ENCODE results near the gene RSBN1L. TPM values are rescaled to one million over a fixed set of nuclear protein-coding genes. Genes with fewer than 3 reads are reported as not detected.
A peak's percentile ranks its signal among the peaks of the same experiment; 100 is the strongest.
"Not testable (repeated sequence)": the region's sequence is repeated elsewhere in the genome, so short reads cannot be mapped to it uniquely, and the experiment has no call there.

RSBN1L gene
- total and polyA plus RNA-seq, 2 experiments from 2014 or later = 4.8 to 19.2 TPM

DNA sequence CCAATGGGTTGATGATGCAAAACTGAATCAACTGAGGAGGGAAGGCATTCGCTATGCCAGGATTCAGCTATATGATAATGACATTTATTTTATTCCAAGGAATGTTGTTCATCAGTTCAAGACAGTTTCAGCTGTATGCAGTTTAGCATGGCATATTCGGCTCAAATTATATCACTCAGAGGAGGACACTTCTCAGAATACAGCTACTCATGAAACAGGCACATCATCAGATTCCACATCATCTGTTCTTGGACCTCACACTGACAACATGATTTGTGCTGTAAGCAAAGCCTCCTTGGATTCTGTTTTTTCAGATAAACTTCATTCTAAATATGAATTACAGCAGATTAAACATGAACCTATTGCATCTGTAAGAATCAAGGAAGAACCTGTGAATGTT, 82.3 kb downstream of the RSBN1L start:
- no peaks in the 10 kb centered on the region for H3K9me3 ChIP-seq (ENCODE audit: low read depth)
- no peaks in the 10 kb centered on the region for H4K20me1 ChIP-seq (ENCODE audit: insufficient read depth, poor library complexity, severe bottlenecking)
- H3K4me1 ChIP-seq (ENCODE audit: insufficient read depth) = no peaks in the 10 kb centered on the region
- H3K27ac ChIP-seq = no peak overlapping the region
- no peaks in the 10 kb centered on the region for H3K9me2 ChIP-seq (replicated peaks; ENCODE audit: insufficient read depth)
- 98% methylated on average over 2 of the region's 2 CpGs for WGBS (ENCODE audit: low lambda C conversion rate, missing lambda C conversion rate)
- no peak overlapping the region for H3K4me3 ChIP-seq
- TF ChIP-seq, protein P1, sequence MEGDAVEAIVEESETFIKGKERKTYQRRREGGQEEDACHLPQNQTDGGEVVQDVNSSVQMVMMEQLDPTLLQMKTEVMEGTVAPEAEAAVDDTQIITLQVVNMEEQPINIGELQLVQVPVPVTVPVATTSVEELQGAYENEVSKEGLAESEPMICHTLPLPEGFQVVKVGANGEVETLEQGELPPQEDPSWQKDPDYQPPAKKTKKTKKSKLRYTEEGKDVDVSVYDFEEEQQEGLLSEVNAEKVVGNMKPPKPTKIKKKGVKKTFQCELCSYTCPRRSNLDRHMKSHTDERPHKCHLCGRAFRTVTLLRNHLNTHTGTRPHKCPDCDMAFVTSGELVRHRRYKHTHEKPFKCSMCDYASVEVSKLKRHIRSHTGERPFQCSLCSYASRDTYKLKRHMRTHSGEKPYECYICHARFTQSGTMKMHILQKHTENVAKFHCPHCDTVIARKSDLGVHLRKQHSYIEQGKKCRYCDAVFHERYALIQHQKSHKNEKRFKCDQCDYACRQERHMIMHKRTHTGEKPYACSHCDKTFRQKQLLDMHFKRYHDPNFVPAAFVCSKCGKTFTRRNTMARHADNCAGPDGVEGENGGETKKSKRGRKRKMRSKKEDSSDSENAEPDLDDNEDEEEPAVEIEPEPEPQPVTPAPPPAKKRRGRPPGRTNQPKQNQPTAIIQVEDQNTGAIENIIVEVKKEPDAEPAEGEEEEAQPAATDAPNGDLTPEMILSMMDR (IDR thresholded peaks at IDR 0.05; ENCODE audit: poor library complexity) = no peak
- TF ChIP-seq EZH2phosphoT487 (IDR thresholded peaks at IDR 0.05; ENCODE audit: low read depth, severe bottlenecking, unreplicated experiment) = no peak
- TF ChIP-seq EZH2 (IDR thresholded peaks at IDR 0.05; ENCODE audit: borderline replicate concordance) = no peak
- H3K79me2 ChIP-seq = peaks cover 3% of the 10 kb centered on the region
- no peaks in the 10 kb centered on the region for H3K27me3 ChIP-seq
- H2AFZ ChIP-seq = no peak overlapping the region
- DNase-seq (ENCODE audit: low spot score) = no peak
- H3K4me2 ChIP-seq = no peak overlapping the region
- peaks cover 3% of the 10 kb centered on the region for H3K36me3 ChIP-seq (replicated peaks; ENCODE audit: insufficient read depth, low read depth)

DNA sequence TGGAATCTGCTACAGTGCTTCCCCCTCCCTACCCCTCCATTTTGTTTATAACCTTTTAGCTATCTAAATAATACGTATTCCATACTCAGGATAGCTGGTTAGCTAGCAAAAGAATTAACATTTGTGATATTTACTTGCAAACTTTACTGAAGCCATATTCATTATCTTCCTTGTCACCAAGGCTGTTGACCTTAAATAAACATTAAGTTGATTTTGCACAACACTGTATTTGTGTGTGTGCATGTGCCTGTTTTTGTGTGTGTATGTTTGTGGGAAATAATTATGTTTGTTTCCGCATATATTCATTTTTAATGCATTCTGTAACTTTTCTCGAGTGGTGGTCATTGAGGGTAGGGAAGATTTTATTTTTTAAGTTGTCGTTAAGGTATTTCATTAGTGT, 86.1 kb downstream of the RSBN1L start:
- Histone ChIP-seq H4K20me1 (ENCODE audit: insufficient read depth, poor library complexity, severe bottlenecking) (no peaks in the 10 kb centered on the region), H3K4me3 (no peak overlapping the region), H3K9me2 (replicated peaks; ENCODE audit: insufficient read depth) (no peaks in the 10 kb centered on the region), H3K9me3 (ENCODE audit: low read depth) (no peaks in the 10 kb centered on the region), H3K27ac (no peak overlapping the region), H3K79me2 (no peaks in the 10 kb centered on the region), H3K4me2 (no peak overlapping the region), H3K27me3 (no peaks in the 10 kb centered on the region), H3K36me3 (replicated peaks; ENCODE audit: insufficient read depth, low read depth) (peaks cover 3% of the 10 kb centered on the region), H3K4me1 (ENCODE audit: insufficient read depth) (no peaks in the 10 kb centered on the region), H2AFZ (no peak overlapping the region)
- 95% methylated on average over 4 of the region's 4 CpGs for WGBS (ENCODE audit: low lambda C conversion rate, missing lambda C conversion rate)
- DNase-seq (ENCODE audit: low spot score) = no peak
- TF ChIP-seq EZH2phosphoT487 (IDR thresholded peaks at IDR 0.05; ENCODE audit: low read depth, severe bottlenecking, unreplicated experiment) (no peak), EZH2 (IDR thresholded peaks at IDR 0.05; ENCODE audit: borderline replicate concordance) (no peak)
- TF ChIP-seq, protein P1 (IDR thresholded peaks at IDR 0.05; ENCODE audit: poor library complexity) = no peak

DNA sequence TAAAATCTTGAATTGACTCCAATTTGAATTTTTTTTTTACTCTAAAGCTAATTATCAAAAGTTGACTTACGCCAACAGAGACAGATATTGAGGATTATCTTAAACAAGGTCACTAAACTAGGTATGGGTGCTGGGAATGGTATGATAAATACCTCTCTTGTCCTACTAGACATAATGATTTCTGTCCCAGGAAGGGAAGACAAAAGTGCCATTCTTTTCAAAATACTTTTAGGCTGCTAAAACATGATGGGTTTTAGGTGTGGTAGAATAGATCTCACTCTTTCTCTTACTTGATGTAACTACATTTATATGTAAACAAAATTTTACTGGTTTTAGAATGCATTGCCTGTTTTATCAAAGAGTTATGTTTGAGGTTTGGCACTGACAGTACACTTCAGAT, 86.9 kb downstream of the RSBN1L start:
- no peaks in the 10 kb centered on the region for H3K9me3 ChIP-seq (ENCODE audit: low read depth)
- WGBS (ENCODE audit: low lambda C conversion rate, missing lambda C conversion rate) = 83% methylated on average over 1 of the region's 1 CpG
- H3K27ac ChIP-seq = peak overlapping the region; percentile 61
- no peaks in the 10 kb centered on the region for H3K9me2 ChIP-seq (replicated peaks; ENCODE audit: insufficient read depth)
- H3K79me2 ChIP-seq = no peaks in the 10 kb centered on the region
- peaks cover 3% of the 10 kb centered on the region for H3K36me3 ChIP-seq (replicated peaks; ENCODE audit: insufficient read depth, low read depth)
- H3K4me1 ChIP-seq (ENCODE audit: insufficient read depth) = no peaks in the 10 kb centered on the region
- H3K4me2 ChIP-seq = peak overlapping the region; percentile 11
- TF ChIP-seq EZH2 (IDR thresholded peaks at IDR 0.05; ENCODE audit: borderline replicate concordance) = no peak
- TF ChIP-seq EZH2phosphoT487 (IDR thresholded peaks at IDR 0.05; ENCODE audit: low read depth, severe bottlenecking, unreplicated experiment) = no peak
- TF ChIP-seq, protein P1 (IDR thresholded peaks at IDR 0.05; ENCODE audit: poor library complexity) = no peak
- no peaks in the 10 kb centered on the region for H3K27me3 ChIP-seq
- H3K4me3 ChIP-seq = no peak overlapping the region
- no peak overlapping the region for H2AFZ ChIP-seq
- no peak for DNase-seq (ENCODE audit: low spot score)
- H4K20me1 ChIP-seq (ENCODE audit: insufficient read depth, poor library complexity, severe bottlenecking) = no peaks in the 10 kb centered on the region

DNA sequence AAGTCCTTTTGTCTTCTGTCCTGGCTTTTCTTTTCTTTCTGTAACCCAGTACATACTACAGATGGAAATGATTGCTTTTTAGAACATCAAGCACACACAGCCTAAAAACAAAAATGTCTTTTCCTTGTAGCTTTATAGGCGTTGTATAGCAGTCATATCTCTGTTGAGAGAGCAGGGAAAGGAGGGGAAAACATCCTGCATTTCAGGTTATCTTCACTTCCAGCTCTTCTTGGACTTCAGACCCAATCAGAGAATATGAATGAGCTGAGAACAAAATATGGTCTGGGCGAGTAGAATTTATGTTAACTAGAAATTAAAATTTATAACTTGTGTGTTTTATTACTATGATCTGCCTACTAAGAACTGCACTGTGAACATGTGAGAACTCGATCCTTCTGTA, 87.3 kb downstream of the RSBN1L start:
- Histone ChIP-seq H2AFZ (no peak overlapping the region), H3K4me1 (ENCODE audit: insufficient read depth) (no peaks in the 10 kb centered on the region), H3K27ac (peak overlapping the region; percentile 61), H3K27me3 (no peaks in the 10 kb centered on the region), H3K4me3 (no peak overlapping the region), H3K79me2 (no peaks in the 10 kb centered on the region), H3K36me3 (replicated peaks; ENCODE audit: insufficient read depth, low read depth) (peaks cover 3% of the 10 kb centered on the region), H3K9me3 (ENCODE audit: low read depth) (no peaks in the 10 kb centered on the region), H3K4me2 (peak overlapping the region; percentile 11), H3K9me2 (replicated peaks; ENCODE audit: insufficient read depth) (no peaks in the 10 kb centered on the region), H4K20me1 (ENCODE audit: insufficient read depth, poor library complexity, severe bottlenecking) (no peaks in the 10 kb centered on the region)
- DNase-seq (ENCODE audit: low spot score) = no peak
- TF ChIP-seq EZH2phosphoT487 (IDR thresholded peaks at IDR 0.05; ENCODE audit: low read depth, severe bottlenecking, unreplicated experiment) (no peak), EZH2 (IDR thresholded peaks at IDR 0.05; ENCODE audit: borderline replicate concordance) (no peak)
- TF ChIP-seq, protein P1 (IDR thresholded peaks at IDR 0.05; ENCODE audit: poor library complexity) = no peak
- WGBS (ENCODE audit: low lambda C conversion rate, missing lambda C conversion rate) = 71% methylated on average over 3 of the region's 3 CpGs

DNA sequence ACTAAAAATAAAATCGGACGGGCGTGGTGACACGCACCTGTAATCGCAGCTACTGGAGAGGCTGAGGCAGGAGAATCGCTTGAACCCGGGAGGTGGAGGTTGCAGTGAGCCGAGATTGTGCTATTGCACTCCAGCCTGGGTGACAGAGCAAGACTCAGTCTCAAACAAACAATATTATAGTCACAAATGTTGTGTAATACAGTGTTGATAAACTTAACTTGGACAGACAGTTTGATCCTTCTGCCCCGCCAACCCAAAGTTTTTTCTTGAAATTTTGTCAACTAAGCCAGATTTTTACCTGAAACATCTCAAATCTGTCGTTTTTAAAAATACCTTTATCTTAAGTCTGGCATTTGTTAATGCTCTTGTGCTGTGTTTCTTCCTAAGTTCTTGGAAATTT, 88.2 kb downstream of the RSBN1L start:
- H3K9me2 ChIP-seq (replicated peaks; ENCODE audit: insufficient read depth) = not testable (repeated sequence)

More for the DNA sequence above, 88.2 kb downstream of the RSBN1L start:
- not testable (repeated sequence) for DNase-seq (ENCODE audit: low spot score); H2AFZ ChIP-seq; H3K27me3 ChIP-seq; H3K4me3 ChIP-seq; H3K4me1 ChIP-seq (ENCODE audit: insufficient read depth); H3K36me3 ChIP-seq (replicated peaks; ENCODE audit: insufficient read depth, low read depth); H3K4me2 ChIP-seq; H3K79me2 ChIP-seq; H3K27ac ChIP-seq; H3K9me3 ChIP-seq (ENCODE audit: low read depth); H4K20me1 ChIP-seq (ENCODE audit: insufficient read depth, poor library complexity, severe bottlenecking)
- WGBS (ENCODE audit: low lambda C conversion rate, missing lambda C conversion rate) = 95% methylated on average over 10 of the region's 10 CpGs
